GM10248 (cell line): Measurements from ENCODE around the gene ACKR4.

Experiments used
- CTCF ChIA-PET: fragments of 300-600 bp; sonication (Branson Sonifier 250); formaldehyde crosslinking; extraction: SDS; loops from one replicate; lab custom pipeline; 2021; ENCODE audit warnings: antibody characterized with exemption; lab: Yijun Ruan, JAX
- POLR2A ChIA-PET: fragments of 350-650 bp; sonication (Branson Sonifier 250); formaldehyde crosslinking; extraction: SDS; loops from one replicate; lab custom pipeline; 2020; ENCODE audit warnings: antibody characterized with exemption; lab: Yijun Ruan, JAX
- DNase-seq: peaks from one replicate; pipeline ENCODE4 v3.0.0; 2012; ENCODE audit errors: extremely low spot score
- TF ChIP-seq, protein P1 (sequence below): IDR thresholded peaks from 2 replicates; pipeline ENCODE4 v1.5.1; 2012; ENCODE audit warnings: mild to moderate bottlenecking, low read depth; ENCODE audit errors: extremely low read depth, missing control alignments, control extremely low read depth

ACKR4 gene

DNA sequence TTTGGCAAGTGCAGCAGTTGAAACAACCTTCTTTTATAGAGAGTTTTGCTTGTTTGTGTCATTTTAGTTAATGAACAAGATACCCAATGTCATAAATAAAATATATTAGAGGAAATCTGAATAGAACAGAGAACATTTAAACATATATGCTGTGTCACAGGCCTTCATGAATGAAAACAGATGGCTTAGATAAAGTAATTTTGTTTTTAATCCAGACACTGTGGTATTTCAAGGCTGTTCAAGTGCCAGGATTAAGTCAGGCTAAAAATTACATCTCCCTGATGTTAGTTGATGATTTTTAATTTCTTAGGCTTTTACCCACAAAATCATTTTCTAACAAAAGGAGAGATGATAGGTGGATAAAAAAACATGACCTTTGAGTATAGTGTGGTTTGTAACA is 4.9 kb upstream of the ACKR4 start:
- ChIA-PET CTCF (interaction anchor here (1.5 kb wide), 1 partner anchor 51 kb away, joined by 3 read pairs; no protein-coding TSS in a partner anchor), POLR2A (no interaction called here)
- no peak for DNase-seq
- TF ChIP-seq, protein P1, sequence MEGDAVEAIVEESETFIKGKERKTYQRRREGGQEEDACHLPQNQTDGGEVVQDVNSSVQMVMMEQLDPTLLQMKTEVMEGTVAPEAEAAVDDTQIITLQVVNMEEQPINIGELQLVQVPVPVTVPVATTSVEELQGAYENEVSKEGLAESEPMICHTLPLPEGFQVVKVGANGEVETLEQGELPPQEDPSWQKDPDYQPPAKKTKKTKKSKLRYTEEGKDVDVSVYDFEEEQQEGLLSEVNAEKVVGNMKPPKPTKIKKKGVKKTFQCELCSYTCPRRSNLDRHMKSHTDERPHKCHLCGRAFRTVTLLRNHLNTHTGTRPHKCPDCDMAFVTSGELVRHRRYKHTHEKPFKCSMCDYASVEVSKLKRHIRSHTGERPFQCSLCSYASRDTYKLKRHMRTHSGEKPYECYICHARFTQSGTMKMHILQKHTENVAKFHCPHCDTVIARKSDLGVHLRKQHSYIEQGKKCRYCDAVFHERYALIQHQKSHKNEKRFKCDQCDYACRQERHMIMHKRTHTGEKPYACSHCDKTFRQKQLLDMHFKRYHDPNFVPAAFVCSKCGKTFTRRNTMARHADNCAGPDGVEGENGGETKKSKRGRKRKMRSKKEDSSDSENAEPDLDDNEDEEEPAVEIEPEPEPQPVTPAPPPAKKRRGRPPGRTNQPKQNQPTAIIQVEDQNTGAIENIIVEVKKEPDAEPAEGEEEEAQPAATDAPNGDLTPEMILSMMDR, result no peak

DNA sequence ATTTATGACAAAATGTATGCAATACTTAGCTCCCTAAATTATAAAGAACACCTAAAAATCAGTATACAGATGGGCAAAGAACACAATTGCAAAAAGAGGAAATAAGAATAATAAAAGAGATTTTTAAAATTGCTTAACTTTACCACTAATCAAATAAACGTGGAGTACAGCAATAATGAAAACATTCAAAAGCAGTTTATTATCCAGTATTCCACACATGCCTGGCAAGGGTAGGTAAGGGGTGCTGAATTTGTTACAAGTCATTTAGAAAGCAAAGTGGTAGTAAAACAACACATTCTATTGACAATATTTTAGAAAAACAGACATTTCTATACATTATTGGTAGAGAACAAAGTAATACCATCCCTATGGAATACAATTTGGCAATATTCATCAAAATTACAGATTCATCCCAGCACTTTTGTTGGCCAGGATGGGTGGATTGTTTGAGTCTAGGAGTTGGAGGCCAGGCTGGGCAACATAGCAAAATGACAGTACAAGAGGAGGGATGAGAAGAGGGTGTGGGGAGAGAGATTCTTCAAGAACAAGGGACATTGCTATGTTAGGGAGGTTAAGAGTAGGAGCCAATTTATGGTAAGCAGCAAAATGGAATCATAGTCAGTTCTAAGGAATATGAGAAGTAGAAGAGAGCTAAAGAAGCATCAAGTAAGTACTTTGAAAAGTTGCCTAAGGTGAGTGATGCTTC is 3.7 kb upstream of the ACKR4 start:
- TF ChIP-seq, protein P1, result no peak
- CTCF ChIA-PET, result interaction anchor here (1.5 to 2.6 kb wide), 3 partner anchors 15 to 57 kb away, joined by 3 to 12 read pairs (median 10); no protein-coding TSS in a partner anchor
- POLR2A ChIA-PET, result no interaction called here

DNA sequence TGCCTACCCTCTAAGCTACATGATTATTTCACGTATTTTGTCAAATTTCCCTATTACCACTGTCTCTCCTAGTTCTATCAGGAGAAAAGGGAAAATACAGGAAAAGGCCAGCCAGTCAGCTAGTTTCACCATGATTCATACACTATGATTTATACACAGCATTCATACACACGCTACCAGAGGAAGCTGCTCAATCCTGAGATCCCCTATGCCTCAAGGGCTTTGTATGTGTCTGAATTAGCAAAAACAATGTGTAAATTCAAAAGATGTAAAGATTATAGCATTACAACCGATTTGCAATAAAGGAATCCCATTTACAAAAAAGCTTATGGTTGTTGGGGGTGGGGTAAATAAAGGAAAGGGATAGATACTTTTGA is 3.1 kb upstream of the ACKR4 start:
- POLR2A ChIA-PET, result no interaction called here
- no peak for DNase-seq
- TF ChIP-seq, protein P1, result no peak
- CTCF ChIA-PET, result interaction anchor here (2.5 to 2.6 kb wide), 2 partner anchors 14 to 58 kb away, joined by 10 to 12 read pairs; no protein-coding TSS in a partner anchor

More for the DNA sequence above, 3.7 kb upstream of the ACKR4 start:
- DNase-seq, result no peak

DNA sequence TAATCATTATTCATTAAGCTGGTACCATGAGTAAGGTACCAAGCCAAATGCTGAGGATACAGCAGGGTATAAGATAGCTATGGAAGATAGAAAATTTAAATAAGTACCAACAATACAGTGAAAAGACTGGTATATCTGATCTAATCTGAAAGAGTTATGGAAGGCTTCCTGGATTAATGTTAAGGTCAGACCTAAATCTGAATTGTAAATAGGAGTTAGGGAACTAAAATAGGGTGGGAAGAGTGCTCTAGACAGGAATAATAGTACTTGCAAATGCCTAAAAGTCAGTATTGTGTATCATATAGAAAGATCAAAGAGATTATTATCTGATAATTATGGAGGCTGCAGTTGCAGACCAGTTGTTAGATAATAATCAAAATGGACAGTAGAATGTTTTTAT is 2.6 kb upstream of the ACKR4 start:
- CTCF ChIA-PET, result interaction anchor here (2.5 to 2.6 kb wide), 2 partner anchors 14 to 58 kb away, joined by 10 to 12 read pairs; no protein-coding TSS in a partner anchor
- POLR2A ChIA-PET, result no interaction called here
- no peak for DNase-seq
- TF ChIP-seq, protein P1, result no peak

DNA sequence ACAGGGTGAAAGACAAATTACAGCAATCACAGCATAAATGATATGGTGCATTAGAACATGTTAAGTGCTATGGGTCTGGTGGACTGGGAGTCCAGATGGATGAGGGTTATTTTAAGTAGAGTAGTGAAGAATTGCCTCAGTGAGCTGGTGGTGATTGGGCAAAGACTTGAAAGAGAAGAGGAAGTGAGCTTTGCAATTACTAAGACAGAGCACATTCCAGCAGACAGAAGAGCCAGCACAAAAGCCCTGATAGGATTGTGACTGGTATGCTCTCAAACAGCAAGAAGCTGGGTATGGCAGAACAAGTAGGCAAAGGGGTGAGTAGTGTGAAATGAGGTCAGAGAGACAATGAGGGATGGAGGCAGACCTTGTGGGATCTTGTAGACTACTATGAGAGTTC is 2.1 kb upstream of the ACKR4 start:
- ChIA-PET POLR2A (no interaction called here), CTCF (interaction anchor here (1.1 to 2.6 kb wide), 3 partner anchors 13 to 59 kb away, joined by 3 to 12 read pairs (median 10); no protein-coding TSS in a partner anchor)
- DNase-seq, result no peak
- TF ChIP-seq, protein P1, result no peak

DNA sequence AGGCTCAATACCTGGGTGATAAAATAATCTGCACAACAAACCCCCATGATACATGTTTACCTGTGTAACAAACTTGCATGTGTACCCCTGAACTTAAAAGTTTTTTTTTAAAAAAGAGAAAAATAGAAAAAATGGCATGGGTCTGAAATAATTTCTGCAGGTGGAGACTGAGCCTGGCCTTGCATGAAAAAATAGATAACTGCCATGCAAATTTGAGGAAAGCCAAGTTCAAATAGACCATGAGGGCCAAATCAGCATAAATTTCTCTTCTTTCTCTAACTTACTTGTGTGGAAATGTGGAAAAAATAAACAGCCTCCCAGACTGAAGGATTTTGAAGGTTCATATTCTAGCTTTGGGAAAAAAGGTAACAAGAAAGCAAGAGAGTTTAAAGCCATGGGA is 744 bp upstream of the ACKR4 start:
- ChIA-PET POLR2A (no interaction called here), CTCF (no interaction called here)
- TF ChIP-seq, protein P1, result no peak
- no peak for DNase-seq
